ENCODE measurements around the gene GRIA1. TPM values are rescaled to one million over a fixed set of nuclear protein-coding genes. Genes with fewer than 3 reads are reported as not detected.

GRIA1 gene
- total RNA-seq, 2 donors from 2014 or later, result 2.7 TPM; not detected in 1

DNA sequence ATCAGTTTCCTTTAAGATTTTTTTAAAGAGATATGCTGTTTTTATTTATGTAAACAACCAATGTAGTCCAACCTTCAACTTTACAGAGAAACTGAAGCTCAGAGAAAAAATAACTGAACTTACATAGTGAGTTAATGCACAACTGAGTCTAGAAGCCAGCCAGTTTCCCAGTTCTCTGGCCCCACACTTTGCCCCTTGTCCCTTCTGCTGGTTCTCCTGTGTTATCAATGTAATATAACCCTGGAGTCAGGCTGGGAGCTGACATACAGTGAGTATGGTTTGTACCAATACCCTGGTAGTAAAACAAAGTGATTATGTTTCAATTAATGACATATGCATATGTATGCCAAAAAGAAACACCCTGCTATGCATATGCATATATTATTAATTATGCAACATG lies 32.2 kb upstream of the GRIA1 start:
- no peak overlapping the region for H3K27ac ChIP-seq
- H3K27me3 ChIP-seq (replicated peaks; ENCODE audit: insufficient read depth), result no peaks in the 10 kb centered on the region
- no peaks in the 10 kb centered on the region for H3K9me3 ChIP-seq
- intact Hi-C loops (cut with DNase I), result no loop called here
- DNase-seq (ENCODE audit: low spot score), result no peak
- no peaks in the 10 kb centered on the region for H3K4me1 ChIP-seq (replicated peaks)
- H3K36me3 ChIP-seq, result no peaks in the 10 kb centered on the region
- H3K4me3 ChIP-seq, result no peak overlapping the region
- TF ChIP-seq, protein P1, sequence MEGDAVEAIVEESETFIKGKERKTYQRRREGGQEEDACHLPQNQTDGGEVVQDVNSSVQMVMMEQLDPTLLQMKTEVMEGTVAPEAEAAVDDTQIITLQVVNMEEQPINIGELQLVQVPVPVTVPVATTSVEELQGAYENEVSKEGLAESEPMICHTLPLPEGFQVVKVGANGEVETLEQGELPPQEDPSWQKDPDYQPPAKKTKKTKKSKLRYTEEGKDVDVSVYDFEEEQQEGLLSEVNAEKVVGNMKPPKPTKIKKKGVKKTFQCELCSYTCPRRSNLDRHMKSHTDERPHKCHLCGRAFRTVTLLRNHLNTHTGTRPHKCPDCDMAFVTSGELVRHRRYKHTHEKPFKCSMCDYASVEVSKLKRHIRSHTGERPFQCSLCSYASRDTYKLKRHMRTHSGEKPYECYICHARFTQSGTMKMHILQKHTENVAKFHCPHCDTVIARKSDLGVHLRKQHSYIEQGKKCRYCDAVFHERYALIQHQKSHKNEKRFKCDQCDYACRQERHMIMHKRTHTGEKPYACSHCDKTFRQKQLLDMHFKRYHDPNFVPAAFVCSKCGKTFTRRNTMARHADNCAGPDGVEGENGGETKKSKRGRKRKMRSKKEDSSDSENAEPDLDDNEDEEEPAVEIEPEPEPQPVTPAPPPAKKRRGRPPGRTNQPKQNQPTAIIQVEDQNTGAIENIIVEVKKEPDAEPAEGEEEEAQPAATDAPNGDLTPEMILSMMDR (IDR thresholded peaks at IDR 0.05), result no peak
- no peak for TF ChIP-seq POLR2A (IDR thresholded peaks at IDR 0.05)
- no peak for TF ChIP-seq POLR2AphosphoS5 (IDR thresholded peaks at IDR 0.05)

DNA sequence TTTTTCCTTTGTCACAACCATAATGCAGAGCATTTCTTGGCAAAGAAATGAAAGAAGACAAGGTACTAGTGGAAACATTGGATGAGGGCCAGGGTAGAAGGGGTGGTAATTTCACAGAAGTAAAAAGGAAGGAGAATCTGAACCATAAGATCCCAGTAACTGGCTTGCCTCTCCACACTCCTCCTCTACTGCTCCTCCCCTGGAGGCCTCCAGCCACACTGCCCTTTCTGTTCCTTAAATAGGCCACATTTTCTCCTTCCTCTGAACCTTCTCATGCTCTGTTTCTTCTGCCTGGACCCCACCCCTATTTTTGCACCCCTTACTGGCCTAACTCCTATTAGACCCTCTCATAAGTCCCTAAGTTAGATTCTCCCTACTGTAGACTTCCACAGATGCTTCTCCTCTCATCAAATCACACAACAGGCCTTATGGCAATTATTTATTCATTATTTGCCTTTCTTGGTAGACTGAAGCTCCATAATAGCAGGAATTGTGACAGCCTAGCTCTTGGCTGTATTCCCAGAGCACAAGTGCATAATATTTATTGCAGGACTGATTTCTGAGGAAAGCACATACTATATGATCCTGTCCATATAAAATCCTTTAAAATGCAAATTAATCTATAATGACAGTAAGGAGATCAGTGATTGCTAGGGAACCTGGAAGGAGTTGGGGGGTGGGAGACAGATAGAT lies 31.3 kb upstream of the GRIA1 start:
- Histone ChIP-seq H3K4me3 (no peak overlapping the region), H3K27ac (no peak overlapping the region), H3K27me3 (replicated peaks; ENCODE audit: insufficient read depth) (no peaks in the 10 kb centered on the region), H3K36me3 (no peaks in the 10 kb centered on the region), H3K4me1 (replicated peaks) (no peaks in the 10 kb centered on the region), H3K9me3 (no peaks in the 10 kb centered on the region)
- no peak for DNase-seq (ENCODE audit: low spot score)
- intact Hi-C loops (cut with DNase I), result no loop called here
- TF ChIP-seq POLR2A (IDR thresholded peaks at IDR 0.05), result no peak

DNA sequence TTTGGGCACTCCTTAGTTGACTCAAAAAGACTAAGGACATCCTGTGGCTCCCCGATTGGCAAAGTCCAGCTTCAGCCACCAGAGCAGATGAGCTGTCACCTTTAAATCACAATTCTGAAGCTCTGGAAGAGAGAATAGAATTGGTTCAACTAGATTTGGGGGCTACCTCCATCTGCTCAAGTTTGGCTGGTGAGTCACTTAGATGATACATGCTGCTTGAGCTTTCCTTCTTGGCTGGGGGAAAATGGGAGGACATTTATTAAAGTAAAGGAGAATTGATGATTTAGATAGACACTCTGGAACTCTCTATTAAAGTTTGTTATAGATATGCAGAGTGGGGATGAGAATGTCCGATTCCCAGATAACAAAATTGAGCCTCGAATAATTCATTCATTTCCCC lies 30.0 kb upstream of the GRIA1 start:
- DNase-seq (ENCODE audit: low spot score), result no peak
- Histone ChIP-seq H3K27me3 (replicated peaks; ENCODE audit: insufficient read depth) (no peaks in the 10 kb centered on the region), H3K9me3 (no peaks in the 10 kb centered on the region), H3K4me1 (replicated peaks) (no peaks in the 10 kb centered on the region), H3K27ac (no peak overlapping the region), H3K36me3 (no peaks in the 10 kb centered on the region), H3K4me3 (no peak overlapping the region)
- intact Hi-C loops (cut with DNase I), result no loop called here
- TF ChIP-seq POLR2AphosphoS5 (IDR thresholded peaks at IDR 0.05), result no peak
- TF ChIP-seq POLR2A (IDR thresholded peaks at IDR 0.05), result no peak
- TF ChIP-seq, protein P1 (IDR thresholded peaks at IDR 0.05), result no peak
- WGBS, result 95% methylated on average over 3 of the region's 3 CpGs

DNA sequence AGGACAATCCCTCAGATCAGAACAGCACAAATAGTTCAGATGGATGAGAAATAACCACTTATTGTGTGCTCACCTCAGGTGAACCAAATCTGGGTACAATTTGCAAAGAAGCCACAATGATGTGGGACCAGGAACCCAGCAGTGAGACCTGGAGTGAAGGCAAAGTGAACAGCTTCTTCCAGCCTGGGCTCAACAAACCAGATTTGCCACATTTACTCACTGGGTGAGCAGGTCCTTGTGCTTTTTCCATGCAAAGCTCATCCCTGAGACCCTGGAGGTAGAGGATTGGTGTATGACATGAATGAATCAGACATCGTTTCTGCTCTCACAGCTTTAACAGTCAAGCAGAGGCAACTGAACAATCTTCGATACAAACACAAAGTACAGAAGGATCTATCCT lies 29.1 kb upstream of the GRIA1 start:
- WGBS, result 85% methylated on average over 2 of the region's 2 CpGs
- TF ChIP-seq, protein P1 (IDR thresholded peaks at IDR 0.05), result no peak
- TF ChIP-seq POLR2A (IDR thresholded peaks at IDR 0.05) (no peak), POLR2AphosphoS5 (IDR thresholded peaks at IDR 0.05) (no peak)
- intact Hi-C loops (cut with DNase I), result no loop called here
- H3K4me3 ChIP-seq, result no peak overlapping the region
- H3K27me3 ChIP-seq (replicated peaks; ENCODE audit: insufficient read depth), result no peaks in the 10 kb centered on the region
- no peaks in the 10 kb centered on the region for H3K4me1 ChIP-seq (replicated peaks)
- DNase-seq (ENCODE audit: low spot score), result no peak
- H3K9me3 ChIP-seq, result no peaks in the 10 kb centered on the region
- H3K36me3 ChIP-seq, result no peaks in the 10 kb centered on the region
- no peak overlapping the region for H3K27ac ChIP-seq

DNA sequence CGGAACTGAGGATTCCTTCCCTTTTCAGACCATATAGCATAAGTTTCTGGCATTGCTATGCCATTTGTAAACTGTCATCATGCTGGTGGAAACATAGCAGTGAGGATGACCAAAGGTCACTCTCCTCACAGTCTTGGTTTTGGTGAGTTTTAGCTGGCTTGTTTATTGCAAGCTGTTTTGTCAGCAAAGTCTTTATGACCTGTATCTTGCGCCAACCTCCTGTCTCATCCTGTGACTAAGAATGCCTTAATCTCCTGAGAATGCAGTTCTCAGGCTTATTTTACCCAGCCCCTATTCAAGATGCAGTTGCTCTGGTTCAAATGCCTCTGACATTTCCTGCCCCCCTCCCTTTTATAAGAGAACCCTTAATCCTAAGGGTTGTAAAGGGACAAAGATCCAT lies 26.7 kb upstream of the GRIA1 start:
- Histone ChIP-seq H3K9me3 (no peaks in the 10 kb centered on the region), H3K36me3 (no peaks in the 10 kb centered on the region), H3K4me1 (replicated peaks) (no peaks in the 10 kb centered on the region), H3K27ac (no peak overlapping the region), H3K4me3 (no peak overlapping the region), H3K27me3 (replicated peaks; ENCODE audit: insufficient read depth) (no peaks in the 10 kb centered on the region)
- intact Hi-C loops (cut with DNase I), result no loop called here
- WGBS, result 38% methylated on average over 2 of the region's 2 CpGs
- TF ChIP-seq POLR2A (IDR thresholded peaks at IDR 0.05) (no peak), POLR2AphosphoS5 (IDR thresholded peaks at IDR 0.05) (no peak)
- TF ChIP-seq, protein P1 (IDR thresholded peaks at IDR 0.05), result no peak
- no peak for DNase-seq (ENCODE audit: low spot score)
